Left cardiac atrium (tissue), 4 donors: Measurements from ENCODE around the gene SPEM3. TPM values are rescaled to one million over a fixed set of nuclear protein-coding genes. Genes with fewer than 3 reads are reported as not detected.

Source experiments
- ATAC-seq, 2 donors: fragments of 200-7000 bp; cut with Tn5 transposase; one replicate each; pipeline ENCODE4 v1.9.1; 2020; ENCODE audit warnings: mild to moderate bottlenecking in 2 of 2, moderate library complexity in 2 of 2
- DNase-seq: peaks from one replicate; pipeline ENCODE4 v3.0.0-alpha.2; 2020
- intact Hi-C, 2 donors: fragments of 100-400 bp; cut with DNase I; formaldehyde crosslinking; loops; one replicate each; pipeline versions ENCODE4 v1.14.1 to v1.15.1; 2022 to 2023
- long read RNA-seq: library from polyadenylated mRNA; unstranded; transcript quantifications from one replicate; pipeline ENCODE4 v2.0.0, GENCODE V29; 2021
- total RNA-seq, 2 donors: library from RNA; stranded (reverse); fragmentation: NEBNext Ultra II Directional; extraction: Animal tissue kit (Norgen Biotek cat#: 25700); gene quantifications; one replicate each; pipeline ENCODE4 v1.2.1, GENCODE V29; 2021
- donor health status: DM: no; HTN: yes; CAD: no.
- donor health status: DM: no; HTN: yes; CAD: no; lungs with severe emphysema.
- donor health status: DM: yes; HTN: yes; CAD: no.
- donor health status: Dilated cardiomyopathy.

SPEM3 gene
- total RNA-seq, result not detected
- long read RNA-seq, result 0 reads

DNA sequence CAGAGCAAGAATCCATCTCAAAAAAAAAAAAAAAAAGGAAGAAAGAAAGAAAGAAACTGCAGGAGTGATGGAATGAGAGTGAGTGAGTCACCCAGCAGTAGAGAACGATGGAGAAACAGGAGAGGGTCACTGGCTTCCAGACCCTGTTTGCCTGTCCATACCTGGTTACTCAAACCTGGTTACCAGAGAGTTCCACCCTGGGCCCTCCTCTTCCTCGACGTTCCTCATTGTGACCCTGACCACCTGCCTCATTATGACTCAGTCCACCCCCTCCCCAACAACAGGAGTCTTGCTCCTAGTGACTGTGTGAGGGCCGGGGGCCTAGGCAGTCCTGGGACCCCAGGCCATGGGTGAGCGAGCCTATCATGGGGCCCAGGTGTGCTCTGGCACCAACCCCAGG is at the start of gene SPEM3:
Gene SPEM3, plus strand, starts transcription at position 301 of the 400 bp plus-strand sequence. Its CDS starts 46 bp downstream, at position 347.
- DNase-seq (no peak), ATAC-seq (no peak)
- intact Hi-C loops, result loop anchor here in 1 of 2 donors (5.0 kb wide), 1 partner anchor 61 kb away; no protein-coding TSS in a partner anchor

GRCh38 chr17:7379134-7379533 is 49.5 kb upstream of the SPEM3 start:
- ATAC-seq (no peak), DNase-seq (no peak)
- intact Hi-C loops, result no loop called here

DNA sequence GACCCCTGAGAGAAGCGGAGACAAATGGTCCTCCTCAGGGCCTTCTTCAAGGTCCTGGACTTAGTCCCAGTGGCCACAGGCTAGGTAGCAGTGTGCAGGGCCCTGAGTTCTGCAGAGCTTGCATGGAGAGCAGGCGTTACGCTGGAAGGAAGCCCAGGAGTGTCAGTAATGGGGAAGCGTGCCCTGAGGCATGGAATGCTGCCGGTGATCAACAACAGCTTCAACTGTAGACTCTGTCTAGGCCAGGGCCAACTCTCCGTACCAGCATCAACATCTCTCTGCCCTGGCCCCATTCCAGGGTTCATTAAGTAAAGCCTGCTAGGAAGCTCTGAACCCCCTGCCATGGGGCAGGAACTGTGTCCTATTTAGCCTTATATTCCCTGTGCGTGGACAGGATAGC is 48.3 kb upstream of the SPEM3 start:
- ATAC-seq (peak; percentile 52 to 71), DNase-seq (peak; percentile 56)
- intact Hi-C loops, result no loop called here

- intact Hi-C loops, result no loop called here
- ATAC-seq, result peak; percentile 48 to 72
- peak; percentile 65 for DNase-seq
Observed at GRCh38 chr17:7380855-7381683, 47.6 kb upstream of the SPEM3 start, which contains the start of gene TNK1. Gene TNK1, plus strand, starts transcription at chr17:7381089. Its CDS starts 1,838 bp downstream, at chr17:7382927.

DNA sequence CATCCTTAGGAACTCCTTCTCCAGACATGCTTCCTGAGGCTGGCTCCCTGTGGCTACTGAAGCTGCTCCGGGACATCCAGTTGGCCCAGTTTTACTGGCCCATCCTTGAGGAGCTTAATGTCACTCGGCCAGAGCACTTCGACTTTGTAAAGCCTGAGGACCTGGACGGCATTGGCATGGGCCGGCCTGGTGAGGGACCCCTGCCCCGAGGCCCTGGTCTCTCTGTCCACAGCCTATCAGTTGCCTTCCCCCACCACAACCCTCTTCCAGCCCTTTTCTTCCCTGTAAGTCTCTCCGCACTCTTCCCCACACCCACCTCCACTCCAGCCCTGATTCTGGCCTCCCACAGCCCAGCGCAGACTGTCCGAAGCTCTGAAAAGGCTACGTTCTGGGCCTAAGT is 45.8 kb upstream of the SPEM3 start:
- intact Hi-C loops, result no loop called here
- DNase-seq (no peak), ATAC-seq (no peak)

GRCh38 chr17:7383371-7383741 is 45.3 kb upstream of the SPEM3 start:
- ATAC-seq (no peak), DNase-seq (no peak)
- intact Hi-C loops, result no loop called here

DNA sequence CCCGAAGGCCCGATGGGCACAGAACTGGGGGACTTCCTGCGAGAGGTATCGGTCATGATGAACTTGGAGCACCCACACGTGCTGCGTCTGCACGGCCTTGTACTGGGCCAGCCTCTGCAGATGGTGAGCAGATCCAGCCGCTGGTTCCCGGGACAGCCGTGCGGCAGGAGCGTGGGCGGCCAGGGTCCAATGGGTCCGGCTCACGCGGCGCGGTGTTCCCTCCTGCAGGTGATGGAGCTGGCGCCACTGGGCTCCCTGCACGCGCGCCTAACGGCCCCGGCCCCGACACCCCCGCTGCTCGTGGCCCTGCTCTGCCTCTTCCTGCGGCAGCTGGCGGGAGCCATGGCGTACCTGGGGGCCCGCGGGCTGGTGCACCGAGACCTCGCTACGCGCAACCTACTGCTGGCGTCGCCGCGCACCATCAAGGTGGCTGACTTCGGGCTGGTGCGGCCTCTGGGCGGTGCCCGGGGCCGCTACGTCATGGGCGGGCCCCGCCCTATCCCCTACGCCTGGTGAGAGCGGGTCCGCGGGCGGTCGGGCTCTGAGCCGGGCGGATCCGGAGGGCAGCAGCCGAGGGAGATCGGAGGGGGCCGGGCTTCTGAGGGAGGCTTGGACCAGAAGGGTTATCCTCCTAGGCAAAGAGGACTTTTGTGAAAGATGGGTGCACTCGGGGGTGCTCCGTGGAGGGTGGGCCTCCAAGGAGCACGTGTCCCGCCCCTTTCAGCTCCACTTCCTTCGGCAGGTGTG is 44.7 kb upstream of the SPEM3 start:
- intact Hi-C loops, result no loop called here
- peak; percentile 62 for DNase-seq
- ATAC-seq, result peak; percentile 82 to 83

DNA sequence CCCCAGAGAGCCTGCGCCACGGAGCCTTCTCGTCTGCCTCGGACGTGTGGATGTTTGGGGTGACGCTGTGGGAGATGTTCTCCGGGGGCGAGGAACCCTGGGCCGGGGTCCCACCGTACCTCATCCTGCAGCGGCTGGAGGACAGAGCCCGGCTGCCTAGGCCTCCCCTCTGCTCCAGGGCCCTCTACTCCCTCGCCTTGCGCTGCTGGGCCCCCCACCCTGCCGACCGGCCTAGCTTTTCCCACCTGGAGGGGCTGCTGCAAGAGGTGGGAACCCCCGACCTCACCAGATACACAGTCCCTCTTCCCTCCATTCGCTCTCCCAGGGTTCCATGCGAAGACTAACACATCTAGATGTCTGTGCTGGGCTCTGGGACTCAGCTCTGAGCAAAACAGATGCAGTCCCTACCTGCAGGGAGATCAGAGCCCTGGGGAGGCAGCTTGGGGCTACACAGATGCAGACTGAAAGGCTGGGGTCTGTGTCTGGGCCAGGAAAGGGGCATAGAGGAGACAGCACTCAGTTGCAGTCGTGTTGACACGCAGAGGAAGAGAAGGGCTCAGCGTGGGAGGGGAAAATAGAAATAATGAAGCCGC is 44.1 kb upstream of the SPEM3 start:
- intact Hi-C loops, result no loop called here
- DNase-seq (no peak), ATAC-seq (no peak)

- DNase-seq (no peak), ATAC-seq (no peak)
- intact Hi-C loops, result no loop called here
Observed at GRCh38 chr17:7388856-7389255, 39.8 kb upstream of the SPEM3 start.

GRCh38 chr17:7389924-7390910 is 38.4 kb upstream of the SPEM3 start:
- no peak for ATAC-seq
- intact Hi-C loops, result loop anchor here in 1 of 2 donors (5.0 kb wide), 1 partner anchor 33 kb away; the partner anchor contains the start of gene TMEM95
- DNase-seq, result no peak

- ATAC-seq, result no peak
- intact Hi-C loops, result loop anchor here in 1 of 2 donors (5.0 kb wide), 1 partner anchor 34 kb away; the partner anchor contains the start of gene TMEM95
- no peak for DNase-seq
Observed at GRCh38 chr17:7391307-7391706, 37.4 kb upstream of the SPEM3 start.

- intact Hi-C loops, result loop anchor here in 1 of 2 donors (5.0 kb wide), 1 partner anchor 36 kb away; the partner anchor contains the start of gene TMEM95
- ATAC-seq (no peak), DNase-seq (no peak)
Observed at GRCh38 chr17:7392696-7393612, 35.7 kb upstream of the SPEM3 start.

- DNase-seq (no peak), ATAC-seq (peak; percentile 19 to 35)
- intact Hi-C loops, result loop anchor here in 1 of 2 donors (5.0 kb wide), 1 partner anchor 37 kb away; the partner anchor contains the start of gene TMEM95
Observed at GRCh38 chr17:7393613-7394451, 34.8 kb upstream of the SPEM3 start.

- intact Hi-C loops, result loop anchor here in 1 of 2 donors (5.0 kb wide), 1 partner anchor 37 kb away; the partner anchor contains the start of gene TMEM95
Observed at GRCh38 chr17:7394452-7395191, 34.0 kb upstream of the SPEM3 start, which contains the start of gene PLSCR3. Gene PLSCR3, minus strand, starts transcription at chr17:7394525. Its CDS starts 415 bp downstream, at chr17:7394110.

GRCh38 chr17:7396147-7396546 is 32.5 kb upstream of the SPEM3 start:
- intact Hi-C loops, result no loop called here
- DNase-seq (no peak), ATAC-seq (no peak)

More at GRCh38 chr17:7394452-7395191, 34.0 kb upstream of the SPEM3 start, which contains the start of gene PLSCR3:
- DNase-seq (peak; percentile 92), ATAC-seq (peak; percentile 95)
